Right ventricle myocardium superior (tissue), 1 donor: Measurements from ENCODE around the gene KCNK15. TPM values are rescaled to one million over a fixed set of nuclear protein-coding genes. Genes with fewer than 3 reads are reported as not detected.

ENCODE experiments used
- ATAC-seq: fragments of 200-7000 bp; cut with Tn5 transposase; one replicate; pipeline ENCODE4 v1.9.1; 2020; ENCODE audit warnings: mild to moderate bottlenecking; ENCODE audit not compliant: poor library complexity
- DNase-seq: peaks from one replicate; pipeline ENCODE4 v3.0.0-alpha.2; 2020
- intact Hi-C: fragments of 100-400 bp; cut with DNase I; formaldehyde crosslinking; loops from one replicate; pipeline ENCODE4 v1.11.2; 2022
- total RNA-seq: library from RNA; stranded (reverse); fragmentation: NEBNext Ultra II Directional; extraction: Animal tissue kit (Norgen Biotek cat#: 25700); gene quantifications from one replicate; pipeline ENCODE4 v1.2.1, GENCODE V29; 2021
- donor health status: DM: no; HTN: yes; CAD: no; lungs with severe emphysema.

The KCNK15 gene
- total RNA-seq, 1 donor from 2014 or later: 0.19 TPM

DNA sequence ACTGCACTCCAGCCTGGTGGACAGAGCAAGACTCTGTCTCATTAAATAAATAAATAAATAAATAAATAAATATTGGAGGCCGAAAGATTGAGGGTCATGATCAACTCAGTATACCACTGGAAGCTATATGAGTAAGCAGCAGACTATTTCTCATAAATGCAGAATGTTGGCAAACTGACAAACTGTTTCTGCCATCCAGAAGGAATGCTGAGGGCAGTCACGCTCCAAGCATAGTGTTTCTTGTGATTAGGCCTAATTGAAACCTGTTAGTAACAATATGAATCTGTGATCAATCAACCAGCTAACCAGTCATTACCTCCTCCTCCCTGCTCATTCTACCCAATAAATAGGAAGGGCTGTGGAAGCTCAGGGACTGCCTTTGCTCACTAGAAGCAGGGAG lies 15.2 kb upstream of the KCNK15 start:
- intact Hi-C loops: no loop called here
- ATAC-seq: no peak
- DNase-seq: no peak

GRCh38 chr20:44731657-44732056 lies 14.0 kb upstream of the KCNK15 start:
- DNase-seq (no peak), ATAC-seq (peak; percentile 5)
- intact Hi-C loops: no loop called here

GRCh38 chr20:44732327-44732726 lies 13.3 kb upstream of the KCNK15 start:
- intact Hi-C loops: no loop called here
- DNase-seq (no peak), ATAC-seq (no peak)

DNA sequence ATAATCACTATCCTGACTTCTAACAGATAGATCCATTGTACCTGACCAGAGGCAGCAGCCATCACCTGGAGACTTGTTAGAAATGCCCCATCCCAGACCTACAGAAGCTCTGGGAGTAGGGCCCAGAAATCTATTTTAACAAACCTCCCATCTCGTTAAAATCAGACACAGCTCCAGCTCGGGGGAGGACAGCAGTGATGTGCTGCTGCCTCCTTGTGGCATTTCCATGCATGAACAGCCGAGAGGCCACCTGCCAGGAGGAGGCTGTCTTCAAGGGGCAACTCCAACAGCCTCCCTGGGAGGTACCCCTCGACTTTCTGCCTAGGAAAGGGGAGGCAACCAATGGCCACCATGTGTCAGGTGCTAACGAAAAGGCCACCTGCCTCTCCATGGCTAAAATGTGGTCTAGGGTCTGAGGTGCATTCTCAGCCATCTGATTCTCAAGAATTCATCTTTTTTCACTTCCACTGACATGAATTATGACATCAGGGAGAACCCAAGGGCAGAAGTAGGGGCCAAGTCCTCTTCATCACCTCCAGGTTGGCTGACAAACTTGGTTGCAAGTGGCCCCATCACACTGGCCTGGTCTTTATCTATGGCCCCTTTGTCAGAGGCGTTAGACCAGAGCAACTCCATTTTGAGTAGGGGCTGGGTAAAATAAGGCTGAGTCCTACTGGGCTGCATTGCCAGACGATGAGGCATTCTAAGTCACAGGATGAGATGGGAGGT lies 12.2 kb upstream of the KCNK15 start:
- ATAC-seq: peak; percentile 59
- DNase-seq: peak; percentile 76

GRCh38 chr20:44734938-44735337 lies 10.7 kb upstream of the KCNK15 start:
- ATAC-seq (no peak), DNase-seq (no peak)
- intact Hi-C loops: no loop called here

More for the DNA sequence above, 12.2 kb upstream of the KCNK15 start:
- intact Hi-C loops: loop anchor here (1.0 kb wide), 1 partner anchor 48 kb away; no protein-coding TSS in a partner anchor

- ATAC-seq (no peak), DNase-seq (no peak)
- intact Hi-C loops: no loop called here
Measured at GRCh38 chr20:44735816-44736169, 9.9 kb upstream of the KCNK15 start.

GRCh38 chr20:44736170-44737021 lies 9.3 kb upstream of the KCNK15 start:
- ATAC-seq: peak; percentile 69
- DNase-seq: no peak
- intact Hi-C loops: no loop called here

DNA sequence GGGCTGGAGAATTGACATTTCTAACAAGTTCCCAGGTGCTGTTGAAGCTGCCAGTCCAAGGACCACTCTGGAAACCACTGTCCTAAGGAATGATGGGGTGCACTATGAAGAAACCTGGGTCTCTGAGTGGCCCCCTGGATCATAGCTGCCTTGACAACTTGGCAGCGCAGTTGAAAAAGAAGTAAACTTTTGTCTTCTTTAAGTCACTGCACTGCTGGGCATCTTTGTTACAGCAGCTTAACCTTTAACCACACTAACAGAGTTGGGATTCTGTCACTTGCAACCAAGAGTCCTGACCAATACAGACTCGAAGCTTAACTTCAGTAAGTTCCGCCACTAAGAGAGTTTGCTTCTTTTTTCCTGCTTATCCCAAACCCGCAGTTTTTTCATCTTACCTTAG lies 8.5 kb upstream of the KCNK15 start:
- no peak for DNase-seq
- intact Hi-C loops: no loop called here
- no peak for ATAC-seq

GRCh38 chr20:44738813-44739477 lies 6.7 kb upstream of the KCNK15 start:
- ATAC-seq: peak; percentile 68
- intact Hi-C loops: no loop called here
- no peak for DNase-seq

DNA sequence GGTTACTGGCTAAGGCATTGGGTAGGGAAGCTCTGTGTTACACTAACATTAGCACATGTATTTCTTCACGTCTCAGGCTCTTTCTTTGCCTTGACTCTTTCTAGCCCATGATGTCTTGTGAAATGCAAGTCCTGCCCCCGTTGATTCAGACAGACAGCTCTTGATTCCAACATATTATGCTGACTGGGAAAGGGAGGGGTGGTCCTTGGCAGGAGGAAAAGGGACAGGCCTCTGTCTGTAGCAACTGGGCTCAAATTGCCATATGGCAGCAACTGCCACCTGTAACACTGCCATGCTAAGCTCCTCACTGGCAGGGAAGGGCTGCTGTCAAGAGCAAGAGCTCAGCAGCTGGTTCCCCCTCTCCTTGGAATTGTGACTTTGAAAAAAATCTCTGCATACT lies 5.7 kb upstream of the KCNK15 start:
- DNase-seq (no peak), ATAC-seq (no peak)
- intact Hi-C loops: no loop called here

DNA sequence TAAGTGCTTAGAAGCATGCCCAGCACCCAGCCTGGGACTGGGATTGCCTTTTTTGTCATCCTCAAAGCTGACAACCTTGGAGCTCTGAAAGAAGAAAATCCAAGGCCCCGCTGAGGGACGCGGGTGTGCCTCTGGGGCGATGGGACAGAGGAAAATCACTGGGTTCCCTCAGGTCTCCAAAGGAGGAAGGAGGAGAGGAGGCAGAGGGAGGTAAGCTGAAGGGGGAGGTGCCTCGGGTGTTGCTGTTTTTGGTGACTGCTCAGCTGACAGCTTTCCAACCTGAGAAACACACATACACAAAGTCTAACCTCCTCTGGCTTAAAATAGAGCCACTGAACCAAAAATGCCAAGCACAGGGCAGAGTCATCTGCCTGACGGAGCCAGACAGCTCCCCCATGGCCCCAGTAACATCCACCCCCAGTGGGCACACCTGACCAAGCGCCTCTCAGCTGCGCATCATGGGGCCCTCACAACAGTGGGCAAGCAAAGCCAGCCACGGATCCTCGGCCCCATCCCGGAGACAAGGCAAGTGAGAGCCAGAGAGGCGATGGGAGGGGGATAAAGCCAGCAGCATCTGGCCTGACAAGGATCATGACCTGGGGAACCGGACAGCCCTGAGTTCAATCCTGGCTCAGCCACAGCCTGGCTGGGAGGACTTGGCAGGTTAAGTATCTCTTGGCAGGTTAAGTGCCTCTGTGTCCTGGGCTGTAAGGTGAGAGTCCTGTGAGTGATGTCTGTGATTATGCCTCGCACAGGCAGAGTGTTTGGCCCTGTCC lies 3.2 kb upstream of the KCNK15 start:
- ATAC-seq (peak; percentile 23), DNase-seq (no peak)
- intact Hi-C loops: no loop called here

- no peak for ATAC-seq
- intact Hi-C loops: no loop called here
Measured at GRCh38 chr20:44743080-44743701, 2.5 kb upstream of the KCNK15 start.

DNA sequence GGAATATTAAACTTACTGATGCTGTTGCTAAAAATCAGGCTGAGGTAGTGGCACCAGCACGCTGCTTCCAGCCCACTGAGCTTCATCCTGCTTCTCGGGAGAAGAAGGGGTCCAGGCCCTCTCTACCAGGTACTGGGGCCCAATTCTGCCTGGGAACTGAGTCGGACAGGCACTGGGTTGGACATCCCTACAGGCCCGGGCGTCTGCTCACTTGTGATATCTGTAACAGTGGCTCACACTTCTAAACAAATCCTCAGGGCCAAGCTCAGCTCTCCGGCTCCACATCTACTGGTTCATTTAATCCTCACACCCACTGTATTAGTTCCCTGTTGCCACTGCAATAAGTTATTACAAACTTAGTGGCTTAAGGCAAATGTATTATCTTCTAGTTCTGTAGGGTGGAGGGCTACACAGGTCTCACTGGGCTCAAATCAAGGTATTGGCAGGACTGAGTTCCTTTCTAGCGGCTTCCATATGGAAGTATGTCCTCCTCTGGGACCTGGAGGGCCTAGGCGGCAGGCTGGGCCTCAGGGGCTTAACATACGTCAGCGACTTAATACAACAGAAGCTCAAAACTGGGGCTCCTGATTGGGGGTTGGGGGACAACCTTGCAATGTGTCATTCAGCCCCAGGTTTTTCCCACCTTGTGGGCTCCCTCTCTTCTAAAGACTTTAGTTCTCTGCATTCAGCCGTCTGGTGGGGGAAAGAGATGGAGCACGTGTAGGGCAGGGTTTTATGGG lies 1.6 kb upstream of the KCNK15 start:
- intact Hi-C loops: no loop called here
- DNase-seq: no peak
- no peak for ATAC-seq

More at GRCh38 chr20:44743080-44743701, 2.5 kb upstream of the KCNK15 start:
- DNase-seq: no peak

GRCh38 chr20:44745122-44745597 lies 505 bp upstream of the KCNK15 start:
- intact Hi-C loops: no loop called here
- ATAC-seq: peak; percentile 8

DNA sequence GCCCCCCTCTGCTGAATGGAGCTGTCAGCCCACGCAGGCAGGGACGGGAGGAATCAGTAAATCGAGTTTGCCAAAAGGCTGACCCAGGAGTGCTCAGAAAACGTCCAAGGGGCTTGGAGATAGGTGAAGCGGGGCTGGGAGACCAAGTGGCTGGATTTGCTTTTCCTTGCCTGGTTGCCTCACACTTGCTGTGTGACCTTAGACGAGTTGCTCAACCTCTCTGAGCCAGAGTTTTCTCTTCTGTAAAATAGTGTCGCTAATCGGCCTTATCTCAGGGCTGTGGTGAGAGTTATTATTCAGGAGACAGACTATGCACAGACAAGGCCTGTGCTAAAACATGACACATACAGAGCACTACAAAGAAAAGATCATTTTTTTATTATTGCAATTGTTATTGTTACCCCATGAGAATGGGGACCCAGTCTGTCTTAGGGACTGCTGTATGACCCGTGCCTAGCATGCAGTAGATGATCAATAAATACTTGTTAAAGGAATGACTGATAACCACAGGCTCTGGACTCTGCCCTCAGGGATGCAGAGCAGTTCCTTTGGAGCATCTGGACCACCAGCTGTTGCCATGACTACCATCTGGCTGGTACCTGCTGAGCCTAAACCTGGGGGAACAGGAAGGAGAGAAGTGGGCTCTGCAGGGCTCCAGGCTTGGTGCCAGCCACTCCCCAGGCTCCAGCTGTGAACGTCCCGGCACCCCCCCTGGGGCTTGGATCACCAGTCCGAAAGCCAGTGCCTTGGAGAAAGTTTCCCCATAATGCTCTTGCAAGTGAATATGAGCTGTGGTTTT lies 901 bp downstream of the KCNK15 start:
- ATAC-seq (no peak), DNase-seq (no peak)
- intact Hi-C loops: loop anchor here (2.0 kb wide), 1 partner anchor 122 kb away; no protein-coding TSS in a partner anchor

More at GRCh38 chr20:44745122-44745597, 505 bp upstream of the KCNK15 start:
- DNase-seq: no peak

DNA sequence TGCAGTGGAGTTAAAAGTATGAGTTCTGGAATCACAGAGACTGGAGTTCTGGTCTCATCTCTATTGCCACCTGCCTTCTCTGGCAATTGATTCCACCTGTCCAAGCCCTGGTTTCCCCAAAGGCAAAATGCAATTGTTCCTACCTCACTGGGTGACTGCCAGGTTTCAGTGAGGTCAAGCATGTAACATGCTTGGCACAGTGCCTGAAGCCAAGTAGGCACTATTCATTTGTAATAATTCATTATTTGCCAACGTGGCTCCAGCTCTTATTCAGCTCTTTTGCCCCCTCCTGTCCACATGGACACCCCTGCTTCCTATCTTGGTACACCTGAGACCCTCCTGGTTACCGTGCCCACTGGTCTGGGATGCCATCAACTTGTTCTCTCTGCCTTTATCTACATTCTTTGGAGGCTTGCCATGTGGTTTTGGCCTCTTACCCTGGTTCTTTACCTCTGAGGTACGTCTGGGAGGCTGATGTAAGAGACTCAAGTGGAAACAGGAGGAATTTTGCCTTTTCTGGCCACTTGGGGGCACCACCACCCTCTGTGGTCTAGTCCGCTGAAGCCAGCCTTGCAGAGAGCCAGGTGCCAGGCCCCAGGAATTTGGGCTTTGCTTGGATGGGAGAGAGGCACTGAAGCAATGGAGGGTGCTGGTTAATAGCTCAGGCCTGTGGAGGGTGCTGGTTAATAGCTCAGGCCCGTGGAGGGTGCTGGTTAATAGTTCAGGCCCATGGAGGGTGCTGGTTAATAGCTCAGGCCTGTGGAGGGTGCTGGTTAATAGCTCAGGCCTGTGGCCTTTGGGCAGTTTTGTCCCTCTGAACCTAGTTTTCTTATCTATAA lies 1.7 kb downstream of the KCNK15 start:
- intact Hi-C loops: loop anchor here (2.0 kb wide), 1 partner anchor 121 kb away; no protein-coding TSS in a partner anchor
- ATAC-seq (peak; percentile 61), DNase-seq (peak; percentile 81)
